GM18507 (cell line): ENCODE results near the gene INPP5E.
"Not testable (repeated sequence)": the region's sequence is repeated elsewhere in the genome, so short reads cannot be mapped to it uniquely, and the experiment has no call there.

Experiments
- DNase-seq: peaks from one replicate; pipeline ENCODE4 v3.0.0; 2011; ENCODE audit warnings: low read depth; ENCODE audit not compliant: insufficient read length; ENCODE audit errors: extremely low spot score
- FAIRE-seq: peaks from 2 replicates; lab custom pipeline; 2011; peaks lifted over from hg19 to GRCh38; lab: Jason Lieb, UNC

The INPP5E gene

DNA sequence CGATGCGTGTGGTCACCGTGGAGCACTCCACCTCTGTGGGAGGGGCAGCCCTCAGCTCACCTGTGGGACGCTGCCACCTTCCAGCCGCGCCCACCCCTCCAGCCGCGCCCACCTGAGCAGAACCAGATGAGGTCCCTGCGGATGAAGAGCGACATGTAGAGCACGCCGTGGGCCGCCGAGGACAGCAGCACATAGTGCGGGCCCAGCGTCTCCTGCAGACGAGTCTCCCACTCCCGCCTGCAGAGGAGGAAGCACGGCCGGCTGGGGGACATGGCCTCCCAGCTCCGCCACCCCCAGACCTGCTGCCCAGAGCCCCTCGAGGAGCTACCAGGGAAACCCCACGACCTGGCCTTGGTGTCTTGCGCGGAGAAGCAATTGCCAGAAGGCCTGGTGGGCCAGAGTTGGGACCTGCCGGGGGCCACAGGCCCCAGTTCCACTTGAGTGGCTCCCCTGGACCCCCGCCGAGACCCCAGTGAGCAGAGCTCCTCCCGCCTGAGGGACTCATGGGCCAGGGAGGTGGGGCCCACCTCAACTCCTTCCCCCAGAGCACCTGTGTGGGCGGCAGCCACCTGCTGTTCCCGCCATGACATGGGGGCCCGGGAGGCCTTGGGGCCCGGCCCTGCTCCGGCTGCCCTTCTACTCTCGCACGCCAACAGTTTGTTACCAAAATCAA, 6.5 kb downstream of the INPP5E start:
- DNase-seq, result no peak
- FAIRE-seq, result no peak

DNA sequence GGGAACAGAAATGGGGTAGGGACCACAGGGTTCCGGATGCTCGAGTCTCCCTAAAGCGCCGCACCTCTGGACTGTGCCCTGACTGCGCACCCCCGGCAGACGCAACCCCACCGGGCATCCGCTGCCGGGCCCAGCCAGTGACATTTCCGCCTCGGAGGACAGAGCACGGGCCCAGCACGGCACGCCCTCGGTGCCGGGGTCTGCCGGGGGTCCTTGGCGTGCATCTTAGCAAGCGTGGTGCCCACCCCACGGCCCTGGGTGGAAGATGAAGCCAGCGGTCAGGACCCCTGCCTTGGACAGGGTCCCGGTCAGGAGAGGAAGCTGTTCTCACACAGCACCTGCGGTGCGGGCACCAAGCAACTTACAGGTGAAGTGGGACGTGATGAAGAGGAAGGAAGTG, 7.1 kb downstream of the INPP5E start:
- FAIRE-seq, result no peak
- DNase-seq, result no peak

DNA sequence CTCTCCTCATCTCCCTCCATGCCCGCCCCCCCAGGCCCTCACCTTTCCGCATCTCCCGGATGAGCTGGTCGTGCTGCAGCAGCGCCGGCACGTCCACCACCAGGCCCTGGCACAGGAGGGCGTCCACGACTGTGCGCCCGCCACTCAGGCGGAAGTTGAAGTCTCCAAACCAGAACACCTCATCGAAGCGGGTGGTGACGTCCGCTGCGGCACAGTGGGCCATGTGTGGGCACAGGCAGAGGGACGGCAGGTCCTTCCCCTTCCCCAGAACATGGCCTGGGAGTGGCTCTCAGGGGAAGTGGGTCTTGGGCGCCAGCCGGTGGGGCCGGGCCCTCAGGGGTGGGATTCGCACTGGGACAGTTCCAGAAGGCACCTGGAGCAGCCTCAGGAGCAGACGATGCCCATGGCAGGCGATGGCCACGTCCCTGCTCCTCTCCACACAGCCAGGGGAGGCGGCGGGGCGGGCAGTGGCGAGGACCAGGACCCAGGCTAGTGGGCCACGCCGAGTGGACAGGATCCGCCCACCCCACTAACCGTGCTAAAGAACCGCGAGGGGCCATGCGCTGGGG, 7.8 kb downstream of the INPP5E start:
- DNase-seq (no peak), FAIRE-seq (no peak)

DNA sequence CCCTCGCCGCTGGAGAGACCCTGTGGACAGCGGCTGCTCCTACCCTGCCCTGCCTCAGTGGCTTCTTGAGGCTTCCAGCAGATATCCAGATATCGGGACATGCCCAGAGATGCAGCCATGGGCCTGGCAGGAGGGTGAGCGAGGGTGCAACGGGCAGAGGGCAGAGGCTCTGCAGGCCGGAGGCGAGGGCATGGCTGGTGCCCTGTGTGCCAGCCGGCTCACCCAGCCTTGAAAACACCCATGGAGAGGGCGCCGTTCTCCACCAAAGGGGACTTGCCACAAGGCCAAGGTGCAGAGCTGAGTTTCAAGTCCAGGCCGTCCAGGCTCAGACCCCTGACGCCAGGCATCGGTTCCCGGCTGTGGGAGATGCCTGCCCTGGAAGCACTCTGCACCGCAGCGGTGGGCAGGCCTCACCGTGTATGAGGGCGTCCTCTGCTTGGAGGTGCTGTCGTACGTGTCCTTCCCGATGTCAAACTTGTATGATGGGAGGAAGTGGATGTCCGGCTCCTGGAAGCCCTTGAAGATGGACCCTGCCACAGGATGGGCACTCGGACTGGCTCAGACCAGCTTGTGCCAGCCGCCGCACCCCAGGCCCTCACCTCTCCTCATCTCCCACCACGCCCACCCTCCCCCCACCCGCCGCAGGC, 8.9 kb downstream of the INPP5E start:
- no peak for FAIRE-seq
- DNase-seq, result no peak

DNA sequence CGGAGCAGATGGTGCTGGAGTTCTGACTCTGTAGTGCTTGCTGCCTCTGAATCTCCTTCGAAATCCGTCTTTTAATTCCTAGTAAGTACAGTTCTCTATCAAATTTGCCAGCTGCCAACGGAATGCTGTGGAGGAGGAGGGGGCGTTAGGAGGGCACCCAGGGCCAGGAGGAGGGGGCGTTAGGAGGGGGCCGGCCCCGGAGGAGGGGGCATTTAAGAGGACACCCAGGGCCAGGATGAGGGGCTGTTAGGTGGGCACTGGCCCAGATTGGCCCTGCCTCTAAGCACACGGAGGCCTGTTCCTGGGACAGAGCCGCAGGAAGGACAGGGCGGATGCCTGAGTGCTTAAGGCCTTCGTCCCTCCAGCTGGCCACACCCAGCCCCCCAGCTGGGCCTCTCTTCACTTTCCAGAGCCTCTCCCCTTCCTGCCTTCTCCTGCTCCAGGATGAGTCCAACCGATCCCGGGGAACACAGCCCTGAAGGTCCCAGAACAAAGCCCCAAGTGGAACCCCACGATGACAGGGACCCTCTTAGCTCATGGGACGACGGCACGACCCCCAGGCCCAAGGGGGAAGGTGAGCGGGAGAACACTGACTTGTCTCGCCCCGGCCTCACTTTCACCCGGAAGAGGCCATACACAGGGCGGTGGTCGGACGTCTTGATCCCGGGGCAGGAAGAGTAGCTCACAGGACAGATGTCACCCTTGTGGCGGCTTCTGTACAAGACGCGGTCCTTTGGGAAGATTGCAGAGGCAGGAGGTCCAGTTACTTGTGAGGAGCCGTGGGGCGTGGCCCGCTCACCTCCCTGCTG, 9.8 kb downstream of the INPP5E start:
- no peak for FAIRE-seq
- no peak for DNase-seq

DNA sequence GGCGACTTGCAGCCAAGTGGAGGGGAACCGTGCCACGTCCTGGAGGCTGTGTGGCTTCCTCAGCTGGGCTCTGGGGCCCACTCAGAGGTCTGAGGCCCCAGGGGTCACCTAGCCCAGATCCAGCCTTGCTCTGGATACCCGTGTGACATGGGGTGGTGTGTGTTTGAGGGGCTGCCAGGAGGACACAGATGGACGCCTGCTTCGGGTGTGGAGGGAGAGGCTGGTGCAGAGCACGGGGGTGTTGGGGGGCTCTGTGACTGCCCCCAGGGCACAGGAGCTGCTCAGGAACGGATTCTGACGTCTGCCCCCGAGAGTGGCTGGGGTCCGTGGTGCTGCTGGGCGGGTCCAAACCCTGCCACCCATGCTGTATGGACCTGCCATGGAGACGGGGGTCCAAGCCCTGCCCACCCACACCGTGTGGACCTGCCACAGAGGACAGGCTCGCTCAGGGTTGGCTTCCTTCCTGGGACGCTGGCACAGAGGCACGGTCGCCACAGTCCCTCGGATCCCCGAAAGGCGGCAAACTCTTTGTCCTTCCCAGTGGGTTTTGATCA, 10.5 kb downstream of the INPP5E start:
- FAIRE-seq, result no peak
- no peak for DNase-seq

DNA sequence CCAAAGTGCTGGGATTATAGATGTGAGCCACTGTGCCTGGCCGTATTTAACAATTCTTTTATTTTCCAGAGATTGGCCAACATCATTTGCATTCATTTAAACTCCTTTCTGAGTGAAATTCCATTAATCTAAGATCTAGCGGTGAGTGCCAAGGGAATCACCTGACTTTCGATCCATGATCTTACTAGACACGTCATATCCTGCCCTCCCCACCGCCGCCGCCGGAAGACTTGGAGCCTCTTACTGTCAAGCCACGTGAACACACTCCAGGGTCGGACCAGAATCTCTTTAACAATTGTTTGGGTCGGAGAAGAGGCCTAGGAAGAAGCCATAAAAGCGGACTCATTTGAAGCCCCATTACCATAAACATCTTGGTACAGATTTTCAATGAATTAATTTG, 12.9 kb downstream of the INPP5E start:
- FAIRE-seq (no peak), DNase-seq (no peak)

DNA sequence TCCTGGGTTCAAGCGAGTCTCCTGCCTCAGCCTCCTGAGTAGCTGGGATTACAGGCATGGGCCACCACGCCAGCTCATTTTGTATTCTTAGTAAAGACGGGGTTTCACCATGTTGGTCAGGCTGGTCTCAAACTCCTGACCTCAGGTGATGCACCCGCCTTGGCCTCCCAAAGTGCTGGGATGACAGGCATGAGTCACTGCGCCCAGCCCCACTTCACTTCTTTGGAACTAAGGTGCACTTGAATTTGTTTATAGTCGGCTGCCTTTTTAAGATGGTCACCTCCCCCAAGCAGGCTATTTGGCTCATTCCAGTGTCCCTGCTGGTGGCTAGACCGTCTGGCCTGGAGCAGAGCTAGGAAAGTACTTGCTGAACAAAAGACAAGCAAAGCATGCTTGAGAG, 14.3 kb downstream of the INPP5E start:
- not testable (repeated sequence) for FAIRE-seq, DNase-seq

DNA sequence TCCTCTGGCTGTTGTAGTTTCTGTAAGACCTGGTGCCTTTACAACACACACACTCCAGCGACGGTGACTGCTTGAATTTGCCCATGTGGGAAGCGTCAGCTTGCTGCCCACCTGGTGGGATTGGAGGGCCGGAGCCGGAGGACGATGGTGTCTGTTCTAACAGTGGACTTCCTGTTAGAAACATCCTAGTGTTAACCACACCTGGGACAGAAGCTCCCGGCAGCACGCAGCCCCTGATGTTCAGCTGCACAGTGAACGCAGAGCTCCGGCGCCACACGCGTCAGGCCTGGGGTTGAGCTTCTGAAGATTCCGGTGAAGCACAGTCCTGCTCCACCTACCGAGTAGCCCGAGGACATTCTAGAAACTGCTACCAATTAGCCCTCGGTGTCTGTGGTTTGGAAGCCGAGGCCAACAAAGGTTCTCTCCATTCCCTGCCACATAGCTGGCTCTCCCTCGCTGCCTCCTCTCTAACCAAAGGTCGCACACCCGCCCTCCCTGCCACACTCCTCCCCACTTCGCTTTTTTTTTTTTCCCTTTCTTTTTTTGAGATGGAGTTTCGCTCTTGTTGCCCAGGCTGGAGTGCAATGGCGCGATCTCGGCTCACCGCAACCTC, 14.8 kb downstream of the INPP5E start:
- FAIRE-seq (no peak), DNase-seq (no peak)

DNA sequence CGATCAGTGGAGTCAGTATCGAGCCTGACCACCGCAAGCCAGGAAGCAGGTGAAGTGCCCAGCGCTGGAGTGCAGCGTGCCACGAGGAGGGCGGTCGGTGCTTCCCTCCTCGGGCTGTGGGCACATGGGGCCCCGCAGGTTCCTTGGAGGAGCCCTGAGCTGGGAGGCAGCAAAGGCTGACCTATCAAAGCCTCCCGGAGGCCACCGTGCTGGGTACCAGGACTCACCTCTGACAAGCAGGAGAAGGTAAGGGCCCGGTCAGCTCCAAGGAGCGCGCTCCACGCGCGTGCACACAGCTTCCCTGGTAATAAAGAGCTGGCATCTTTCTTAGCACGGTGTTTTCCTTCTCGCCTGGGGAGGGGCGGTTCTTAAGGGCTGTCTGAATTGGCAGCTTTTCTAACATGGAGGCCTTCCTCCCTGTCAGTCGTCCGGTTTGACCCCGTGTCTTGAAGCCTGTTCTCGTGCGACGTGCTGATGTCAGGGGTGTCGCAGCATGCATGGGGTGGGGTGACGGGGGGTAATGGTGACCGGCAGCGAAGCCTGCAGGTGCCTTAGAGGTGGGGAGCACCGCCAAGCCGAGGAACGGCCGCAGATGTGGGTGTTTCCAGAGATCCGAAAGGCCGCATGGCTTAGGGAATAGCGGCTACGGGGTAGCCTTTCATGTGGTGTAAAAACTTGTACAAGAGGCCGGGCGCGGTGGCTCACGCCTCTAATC, 16.1 kb downstream of the INPP5E start:
- DNase-seq, result no peak
- FAIRE-seq, result no peak

DNA sequence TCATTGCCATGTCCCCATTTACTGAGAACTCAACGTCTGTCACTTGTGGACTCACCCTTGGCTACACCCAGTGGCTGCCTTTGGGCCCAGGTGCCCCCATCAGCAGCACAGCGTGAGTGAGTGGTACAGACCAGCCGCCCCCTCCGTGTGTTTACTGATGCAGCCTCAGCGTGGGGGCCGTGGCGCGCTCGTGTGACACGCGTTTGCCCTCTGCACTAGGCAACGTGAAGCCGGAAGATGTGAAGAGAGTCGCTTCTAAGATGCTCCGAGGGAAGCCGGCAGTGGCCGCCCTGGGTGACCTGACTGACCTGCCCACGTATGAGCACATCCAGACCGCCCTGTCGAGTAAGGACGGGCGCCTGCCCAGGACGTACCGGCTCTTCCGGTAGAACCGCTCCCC, 16.8 kb downstream of the INPP5E start:
- FAIRE-seq (no peak), DNase-seq (no peak)

DNA sequence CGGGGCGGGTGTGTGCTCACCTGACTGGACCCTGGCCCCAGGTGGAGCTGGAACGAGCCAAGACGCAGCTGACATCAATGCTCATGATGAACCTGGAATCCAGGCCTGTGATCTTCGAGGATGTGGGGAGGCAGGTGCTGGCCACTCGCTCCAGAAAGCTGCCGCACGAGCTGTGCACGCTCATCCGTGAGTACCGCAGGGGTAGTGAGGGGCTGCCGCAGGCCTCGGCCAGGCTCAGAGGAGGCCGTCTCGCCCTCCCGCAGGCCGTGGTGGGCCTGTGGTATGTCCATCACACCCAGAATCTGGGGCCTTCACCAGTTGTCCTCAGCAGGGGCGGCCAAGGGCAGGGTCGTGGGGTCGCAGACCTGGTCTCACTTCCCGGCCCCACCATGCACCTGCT, 17.9 kb downstream of the INPP5E start:
- FAIRE-seq, result no peak

DNA sequence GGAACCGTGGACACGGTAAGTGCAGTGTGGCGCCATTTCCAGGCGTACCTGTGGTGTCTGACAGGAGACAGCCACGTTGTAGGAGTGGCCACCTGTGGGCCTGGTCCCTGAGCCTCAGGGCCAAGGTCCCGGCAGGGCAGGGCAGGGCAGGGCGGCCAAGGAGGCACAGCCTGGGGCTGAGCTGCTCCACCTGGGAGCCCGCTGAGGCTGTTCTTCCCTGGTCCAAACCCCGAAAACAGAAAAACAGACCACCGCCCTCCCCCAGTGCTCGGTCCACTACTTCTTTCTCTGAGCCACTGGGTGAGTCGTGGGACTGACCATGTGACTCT, 20.6 kb downstream of the INPP5E start:
- FAIRE-seq (no peak), DNase-seq (no peak)

More for the DNA sequence above, 17.9 kb downstream of the INPP5E start:
- DNase-seq, result no peak

DNA sequence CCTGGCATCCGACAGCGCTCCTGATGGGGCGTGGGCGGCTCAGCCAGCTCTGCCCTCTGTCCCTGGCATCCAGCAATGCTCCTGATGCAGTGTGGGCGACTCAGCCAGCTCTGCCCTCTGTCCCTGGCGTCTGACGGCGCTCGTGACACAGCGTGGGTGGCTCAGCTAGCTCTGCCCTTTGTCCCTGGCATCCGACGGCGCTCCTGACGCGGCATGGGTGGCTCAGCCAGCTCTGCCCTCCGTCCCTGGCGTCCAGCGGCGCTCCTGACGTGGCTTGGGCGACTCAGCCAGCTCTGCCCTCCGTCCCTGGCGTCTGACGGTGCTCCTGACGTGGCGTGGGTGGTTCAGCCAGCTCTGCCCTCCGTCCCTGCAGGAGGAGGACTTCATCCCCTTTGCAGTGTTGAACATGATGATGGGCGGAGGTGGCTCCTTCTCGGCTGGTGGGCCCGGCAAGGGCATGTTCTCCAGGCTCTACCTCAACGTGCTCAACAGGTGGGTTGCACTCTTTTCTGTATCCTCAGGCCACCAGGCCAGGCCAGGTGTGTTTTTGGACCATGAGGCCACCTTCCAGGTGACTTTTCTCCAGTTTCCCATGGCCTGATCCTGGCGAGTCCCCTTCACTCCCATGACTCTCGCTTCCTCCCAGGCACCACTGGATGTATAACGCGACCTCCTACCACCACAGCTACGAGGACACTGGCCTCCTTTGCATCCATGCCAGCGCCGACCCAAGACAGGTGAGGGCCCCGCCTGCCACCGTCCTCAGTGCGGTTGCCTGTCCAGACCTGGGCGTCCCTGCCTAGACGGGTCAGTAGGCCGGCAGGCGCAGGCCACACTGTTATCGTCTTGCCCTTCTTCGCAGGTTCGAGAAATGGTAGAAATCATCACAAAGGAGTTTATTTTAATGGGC, 21.2 kb downstream of the INPP5E start:
- FAIRE-seq, result no peak
- DNase-seq, result no peak

DNA sequence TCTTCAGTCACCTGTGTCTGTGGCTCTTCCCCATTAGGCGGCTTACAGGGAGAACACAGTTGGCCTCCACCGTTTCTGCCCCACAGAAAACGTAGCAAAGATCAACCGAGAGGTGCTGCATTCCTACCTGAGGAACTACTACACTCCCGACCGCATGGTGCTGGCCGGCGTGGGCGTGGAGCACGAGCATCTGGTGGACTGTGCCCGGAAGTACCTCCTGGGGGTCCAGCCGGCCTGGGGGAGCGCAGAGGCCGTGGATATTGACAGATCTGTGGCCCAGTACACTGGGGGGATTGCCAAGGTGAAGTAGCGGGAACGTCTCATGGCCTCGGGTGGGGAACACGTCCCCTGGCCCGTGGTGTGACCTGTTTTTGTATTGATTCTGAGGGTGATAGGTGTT, 22.7 kb downstream of the INPP5E start:
- FAIRE-seq (no peak), DNase-seq (no peak)

DNA sequence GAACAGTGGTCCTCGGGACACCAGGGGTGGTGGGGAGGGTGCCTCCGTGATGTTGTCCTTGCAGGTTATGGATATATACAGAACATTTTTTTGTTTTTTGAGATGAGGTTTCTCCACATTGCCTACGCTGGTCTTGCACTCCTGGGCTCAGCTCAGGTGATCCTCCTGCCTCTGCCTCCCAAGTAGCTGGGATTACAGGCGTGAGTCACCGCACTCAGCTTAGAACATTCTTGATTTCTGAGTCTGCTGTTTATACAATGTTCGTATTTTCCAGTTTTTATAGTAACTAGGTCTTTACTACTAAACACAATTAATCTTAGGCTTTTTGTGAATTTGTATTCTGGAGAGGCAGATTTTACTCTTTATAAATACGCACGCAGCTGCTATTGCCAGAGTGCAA, 23.2 kb downstream of the INPP5E start:
- DNase-seq, result no peak
- FAIRE-seq, result no peak

DNA sequence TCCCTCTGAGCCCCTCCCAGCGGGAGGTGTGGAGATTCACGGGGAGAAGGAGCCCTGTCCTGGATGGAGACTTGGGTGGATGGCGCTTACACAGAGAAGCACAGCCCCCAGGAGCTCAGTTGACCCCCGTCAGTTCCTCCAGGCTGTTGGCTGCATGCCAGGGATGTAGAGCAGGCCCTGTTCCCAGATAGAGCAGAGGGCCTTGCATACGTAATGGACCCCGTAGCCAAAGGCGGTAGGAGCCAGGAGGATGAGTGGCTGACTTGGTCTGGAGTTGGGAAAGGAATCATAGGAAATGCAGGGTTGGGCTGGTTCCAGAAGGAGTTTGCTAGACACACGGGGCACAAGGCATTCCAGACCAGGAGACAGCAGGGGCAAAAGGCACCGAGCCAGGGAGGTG, 26.7 kb downstream of the INPP5E start:
- no peak for FAIRE-seq
- no peak for DNase-seq

DNA sequence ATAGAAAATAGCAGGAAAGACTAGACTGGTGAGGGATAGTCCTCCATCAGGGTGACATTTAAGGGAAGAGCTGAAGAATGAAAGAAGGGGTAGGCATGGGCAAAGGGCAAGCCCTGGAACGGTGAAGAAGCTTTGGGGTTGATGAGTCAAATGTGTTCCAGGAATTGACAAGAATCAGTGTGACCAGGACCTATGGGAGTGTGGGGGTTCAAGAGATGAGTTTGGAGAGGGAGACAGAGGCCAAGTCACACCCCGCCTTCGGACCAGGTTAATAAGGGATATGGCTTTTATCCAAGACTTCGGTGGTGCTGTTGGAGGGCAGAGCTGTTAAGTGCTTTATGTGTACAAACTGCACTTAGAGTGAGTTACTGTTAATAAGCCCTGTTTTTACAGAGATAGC, 28.3 kb downstream of the INPP5E start:
- DNase-seq, result no peak
- no peak for FAIRE-seq
